OCI-LY7 (cell line): ENCODE results near the gene RETSAT. TPM values are rescaled to one million over a fixed set of nuclear protein-coding genes. Genes with fewer than 3 reads are reported as not detected.

Source experiments
- BruUV-seq: library from RNA; stranded (reverse); fragments of 400-500 nt; replicated peaks from 2 replicates; lab custom pipeline; 2021; lab: Mats Ljungman, UMichigan
- CTCF ChIA-PET: fragments of 300-600 bp; sonication (Branson Sonifier 250); formaldehyde crosslinking; loops from one replicate; lab custom pipeline; 2022; ENCODE audit warnings: antibody characterized with exemption; ENCODE audit not compliant: unreplicated experiment; lab: Charles Lee
- POLR2A ChIA-PET: fragments of 300-600 bp; sonication (Branson Sonifier 250); formaldehyde crosslinking; loops from one replicate; lab custom pipeline; 2022; ENCODE audit warnings: antibody characterized with exemption; lab: Charles Lee
- DNase-seq: peaks from one replicate; pipeline ENCODE4 v3.0.0-alpha.2; 2015; ENCODE audit warnings: low spot score
- H2AFZ ChIP-seq: fragments of 200-600 bp; sonication (generic), shearing (Covaris generic); 2 replicates; pipeline ENCODE4 v1.6.1; 2014; ENCODE audit warnings: mild to moderate bottlenecking, antibody characterized with exemption, low read length, moderate library complexity
- H3K27ac ChIP-seq: fragments of 200-600 bp; sonication (generic); 2 replicates; pipeline ENCODE4 v1.5.1; 2014; ENCODE audit warnings: mixed run types, low read depth, mild to moderate bottlenecking, moderate library complexity, low read length, inconsistent platforms; ENCODE audit not compliant: poor library complexity, severe bottlenecking
- H3K36me3 ChIP-seq: fragments of 200-600 bp; sonication (generic); 2 replicates; pipeline ENCODE4 v1.6.1; 2014; ENCODE audit warnings: mild to moderate bottlenecking, antibody characterized with exemption, low read length, moderate library complexity, mixed read lengths; ENCODE audit not compliant: insufficient read depth
- H3K4me1 ChIP-seq: fragments of 200-600 bp; sonication (generic); 2 replicates; pipeline ENCODE4 v1.5.1; 2014; ENCODE audit warnings: mild to moderate bottlenecking, low read length; ENCODE audit not compliant: insufficient read depth, poor library complexity, severe bottlenecking
- H3K4me2 ChIP-seq: fragments of 200-600 bp; sonication (generic); 2 replicates; pipeline ENCODE4 v1.6.1; 2014; ENCODE audit warnings: mild to moderate bottlenecking, low read length
- H3K4me3 ChIP-seq: fragments of 200-600 bp; sonication (generic); 2 replicates; pipeline ENCODE4 v1.5.1; 2014; ENCODE audit warnings: mild to moderate bottlenecking, low read depth, low read length; ENCODE audit not compliant: poor library complexity, severe bottlenecking
- H3K79me2 ChIP-seq: fragments of 200-600 bp; sonication (generic); 2 replicates; pipeline ENCODE4 v1.6.1; 2016; ENCODE audit warnings: low read depth, mild to moderate bottlenecking, low read length, moderate library complexity, mixed read lengths; ENCODE audit not compliant: insufficient read depth
- H3K9me2 ChIP-seq: fragments of 200-600 bp; sonication (generic); 2 replicates; pipeline ENCODE4 v1.6.1; 2016; ENCODE audit warnings: mild to moderate bottlenecking, low read length, mixed read lengths; ENCODE audit not compliant: insufficient read depth
- H3K9me3 ChIP-seq: fragments of 200-600 bp; sonication (generic); 2 replicates; pipeline ENCODE4 v1.6.1; 2014; ENCODE audit warnings: mild to moderate bottlenecking, mixed run types, low read length, mixed read lengths
- H4K20me1 ChIP-seq: fragments of 200-600 bp; sonication (generic); 2 replicates; pipeline ENCODE4 v1.6.1; 2014; ENCODE audit warnings: mild to moderate bottlenecking, antibody characterized with exemption, low read length, moderate library complexity, mixed read lengths; ENCODE audit not compliant: insufficient read depth
- EZH2phosphoT487 ChIP-seq: fragments of 200-600 bp; sonication (generic); IDR thresholded peaks from 2 replicates; pipeline ENCODE4 v1.6.1; 2018; ENCODE audit warnings: low read depth, borderline replicate concordance, mild to moderate bottlenecking, mixed run types, antibody characterized with exemption, low read length, moderate library complexity, mixed read lengths
- intact Hi-C: fragments of 100-400 bp; cut with micrococcal nuclease; formaldehyde crosslinking; loops from one replicate; pipeline ENCODE4 v1.10.0; 2022; ENCODE audit not compliant: unreplicated experiment
- total RNA-seq, 2 experiments: library from RNA; depleted of rRNA in 1 of 2; stranded (reverse); fragments of >200 nt in 1 of 2; shearing (Covaris generic) in 1 of 2; gene quantifications; 2 replicates each; pipeline ENCODE4 v1.2.3, GENCODE V29; 2014 to 2022
- TF ChIP-seq, protein P1 (sequence below): fragments of 200-600 bp; sonication (generic); conservative IDR thresholded peaks from 2 replicates; pipeline ENCODE4 v1.5.1; 2014; ENCODE audit warnings: mild to moderate bottlenecking, antibody characterized with exemption, low read length, moderate library complexity, mixed read lengths

RETSAT gene
- total RNA-seq, 2 experiments from 2014 or later: 14.1 to 19.9 TPM

DNA sequence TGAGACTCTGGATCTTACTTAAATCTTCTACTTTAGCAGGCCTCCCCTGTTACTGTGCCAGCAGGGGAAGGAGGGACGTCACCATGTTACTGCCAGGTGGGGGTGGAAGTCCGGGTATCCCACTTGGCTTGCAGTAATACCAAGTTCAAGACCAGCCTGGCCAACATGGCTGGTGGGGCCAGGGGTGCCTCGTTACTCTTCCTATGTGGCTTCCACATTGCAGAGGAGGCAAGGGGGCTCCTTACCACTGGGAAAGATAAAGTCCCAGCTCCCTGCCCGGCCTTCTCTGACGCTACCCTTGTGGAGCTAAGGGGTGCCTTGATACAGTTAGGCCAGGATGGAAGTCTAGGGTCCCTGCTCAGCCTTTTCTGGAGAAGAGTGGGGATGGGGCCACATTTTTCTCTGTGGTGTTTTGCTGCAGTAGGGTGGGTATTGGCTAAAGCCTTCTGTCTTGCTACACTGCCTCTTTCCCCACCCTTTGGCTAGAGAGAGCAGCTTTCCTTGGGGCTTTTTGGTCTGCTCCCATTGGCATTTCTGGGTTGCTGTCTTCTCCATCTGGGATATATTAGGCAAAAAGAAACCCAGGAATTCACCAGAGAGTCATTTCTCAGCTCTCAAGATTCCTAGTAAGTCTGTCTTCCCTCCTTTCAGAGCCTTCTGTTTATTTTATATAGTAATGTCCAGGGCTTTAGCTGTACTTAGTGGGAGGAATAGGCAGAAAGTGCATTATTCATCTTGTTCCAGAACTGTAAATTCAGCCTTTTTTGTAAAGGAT lies 22.1 kb upstream of the RETSAT start:
- ChIA-PET CTCF (interaction anchor here (0.5 kb wide), 1 partner anchor 303 kb away, joined by 8 read pairs; no protein-coding TSS in a partner anchor), POLR2A (interaction anchor here (0.6 kb wide), 1 partner anchor 9 kb away, joined by 3 read pairs; no protein-coding TSS in a partner anchor)
- no TSS peak for BruUV-seq
- intact Hi-C loops: no loop called here
- Histone ChIP-seq H3K9me2 (no peaks in the 10 kb centered on the region), H4K20me1 (no peaks in the 10 kb centered on the region), H3K9me3 (peaks cover 10% of the 10 kb centered on the region; the same call in 1 of the 2 replicates), H3K79me2 (no peaks in the 10 kb centered on the region), H3K36me3 (peaks cover 42% of the 10 kb centered on the region), H3K4me3 (no peak overlapping the region), H3K27ac (no peak overlapping the region), H3K4me1 (no peaks in the 10 kb centered on the region), H3K4me2 (no peak overlapping the region), H2AFZ (no peak overlapping the region)
- no peak for TF ChIP-seq EZH2phosphoT487
- TF ChIP-seq, protein P1, sequence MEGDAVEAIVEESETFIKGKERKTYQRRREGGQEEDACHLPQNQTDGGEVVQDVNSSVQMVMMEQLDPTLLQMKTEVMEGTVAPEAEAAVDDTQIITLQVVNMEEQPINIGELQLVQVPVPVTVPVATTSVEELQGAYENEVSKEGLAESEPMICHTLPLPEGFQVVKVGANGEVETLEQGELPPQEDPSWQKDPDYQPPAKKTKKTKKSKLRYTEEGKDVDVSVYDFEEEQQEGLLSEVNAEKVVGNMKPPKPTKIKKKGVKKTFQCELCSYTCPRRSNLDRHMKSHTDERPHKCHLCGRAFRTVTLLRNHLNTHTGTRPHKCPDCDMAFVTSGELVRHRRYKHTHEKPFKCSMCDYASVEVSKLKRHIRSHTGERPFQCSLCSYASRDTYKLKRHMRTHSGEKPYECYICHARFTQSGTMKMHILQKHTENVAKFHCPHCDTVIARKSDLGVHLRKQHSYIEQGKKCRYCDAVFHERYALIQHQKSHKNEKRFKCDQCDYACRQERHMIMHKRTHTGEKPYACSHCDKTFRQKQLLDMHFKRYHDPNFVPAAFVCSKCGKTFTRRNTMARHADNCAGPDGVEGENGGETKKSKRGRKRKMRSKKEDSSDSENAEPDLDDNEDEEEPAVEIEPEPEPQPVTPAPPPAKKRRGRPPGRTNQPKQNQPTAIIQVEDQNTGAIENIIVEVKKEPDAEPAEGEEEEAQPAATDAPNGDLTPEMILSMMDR: no peak
- no peak for DNase-seq

DNA sequence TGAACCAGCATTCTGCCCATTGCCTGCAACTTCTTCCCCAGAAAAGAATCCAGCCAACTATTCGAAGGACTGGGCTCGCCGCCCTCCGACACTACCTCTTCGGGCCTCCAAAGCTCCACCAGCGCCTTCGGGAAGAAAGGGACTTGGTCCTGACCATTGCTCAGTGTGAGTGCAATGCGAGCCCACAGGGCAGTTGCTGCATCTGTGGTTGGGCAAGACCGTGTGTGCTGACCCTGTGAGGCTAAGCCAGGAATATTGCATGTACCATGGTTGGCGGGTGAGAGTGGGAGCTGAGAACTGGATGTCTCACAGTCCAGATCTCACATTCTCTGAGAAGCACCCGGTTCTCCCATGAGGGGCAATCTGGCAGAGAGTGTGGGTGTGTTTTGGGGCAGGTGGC lies 16.7 kb upstream of the RETSAT start:
- H3K36me3 ChIP-seq: no peaks in the 10 kb centered on the region
- H3K27ac ChIP-seq: no peak overlapping the region
- no peaks in the 10 kb centered on the region for H3K9me2 ChIP-seq
- no peaks in the 10 kb centered on the region for H3K9me3 ChIP-seq
- intact Hi-C loops: no loop called here
- H2AFZ ChIP-seq: no peak overlapping the region
- no peak overlapping the region for H3K4me3 ChIP-seq
- POLR2A ChIA-PET: no interaction called here
- H3K4me1 ChIP-seq: no peaks in the 10 kb centered on the region
- TF ChIP-seq EZH2phosphoT487: no peak
- TF ChIP-seq, protein P1: no peak
- no peak overlapping the region for H3K4me2 ChIP-seq
- H4K20me1 ChIP-seq: no peaks in the 10 kb centered on the region
- H3K79me2 ChIP-seq: no peaks in the 10 kb centered on the region
- no peak for DNase-seq
- CTCF ChIA-PET: no interaction called here
- no TSS peak for BruUV-seq

DNA sequence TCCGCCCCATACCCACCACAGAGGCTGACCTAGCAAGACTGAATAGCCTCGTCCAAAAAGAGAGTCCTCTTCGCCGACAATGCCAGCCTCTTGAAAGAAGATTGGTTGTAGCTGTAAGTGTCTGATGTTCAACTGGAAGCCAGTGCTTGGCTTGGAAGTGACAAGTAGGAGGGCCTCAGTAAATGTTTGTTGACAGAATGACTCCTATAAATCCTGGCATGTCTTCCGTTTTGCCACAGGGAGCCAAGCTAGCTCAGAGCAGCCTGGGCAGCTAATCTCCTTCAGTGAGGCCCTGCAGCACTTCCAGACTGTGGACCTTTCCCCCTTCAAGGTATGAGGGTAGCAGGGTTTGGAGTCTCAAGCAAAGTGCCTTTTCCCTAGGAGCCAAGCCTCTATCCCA lies 15.2 kb upstream of the RETSAT start:
- no peak for DNase-seq
- intact Hi-C loops: no loop called here
- Histone ChIP-seq H3K79me2 (no peaks in the 10 kb centered on the region), H4K20me1 (no peaks in the 10 kb centered on the region), H3K9me3 (no peaks in the 10 kb centered on the region), H3K4me2 (no peak overlapping the region), H3K36me3 (no peaks in the 10 kb centered on the region), H3K4me3 (no peak overlapping the region), H3K9me2 (no peaks in the 10 kb centered on the region), H3K27ac (no peak overlapping the region), H2AFZ (no peak overlapping the region), H3K4me1 (no peaks in the 10 kb centered on the region)
- POLR2A ChIA-PET: no interaction called here
- TF ChIP-seq, protein P1: no peak
- TF ChIP-seq EZH2phosphoT487: no peak
- CTCF ChIA-PET: no interaction called here
- no TSS peak for BruUV-seq
